Skeletal muscle tissue (tissue), 4 donors: ENCODE results near the gene WLS. TPM values are rescaled to one million over a fixed set of nuclear protein-coding genes. Genes with fewer than 3 reads are reported as not detected.

Source experiments
- H3K27ac ChIP-seq: one replicate; pipeline ENCODE4 v1.7.0; 2013; ENCODE audit warnings: mild to moderate bottlenecking, low read depth, low read length, inconsistent platforms
- H3K27me3 ChIP-seq, 3 donors: one replicate each; pipeline ENCODE4 v1.7.0; 2013; ENCODE audit warnings: low read length in 3 of 3; ENCODE audit not compliant: control insufficient read depth in 3 of 3, insufficient read depth in 3 of 3
- H3K36me3 ChIP-seq, 3 donors: one replicate each; pipeline ENCODE4 v1.7.0; 2013; ENCODE audit warnings: low read length in 3 of 3; ENCODE audit not compliant: control insufficient read depth in 3 of 3, insufficient read depth in 3 of 3
- H3K4me1 ChIP-seq, 3 donors: one replicate each; pipeline ENCODE4 v1.7.0; 2013; ENCODE audit warnings: low read length in 3 of 3, mild to moderate bottlenecking in 3 of 3; ENCODE audit not compliant: control insufficient read depth in 3 of 3, insufficient read depth in 3 of 3
- H3K4me3 ChIP-seq, 3 donors: one replicate each; pipeline ENCODE4 v1.7.0; 2013; ENCODE audit warnings: low read length in 3 of 3
- H3K9ac ChIP-seq, 3 donors: one replicate each; pipeline ENCODE4 v1.7.0; 2013; ENCODE audit warnings: low read length in 3 of 3, mild to moderate bottlenecking in 3 of 3, moderate library complexity in 2 of 3, low read depth in 1 of 3
- H3K9me3 ChIP-seq, 3 donors: one replicate each; pipeline ENCODE4 v1.7.0; 2013; ENCODE audit warnings: low read length in 3 of 3; ENCODE audit not compliant: control insufficient read depth in 3 of 3
- total RNA-seq: library from RNA; depleted of rRNA; stranded (reverse); fragments of >200 nt; gene quantifications from one replicate; pipeline ENCODE4 v1.2.3, GENCODE V29; 2014
- donor health status: Osteomylitis.

Gene WLS
- 68.9 TPM for total RNA-seq

DNA sequence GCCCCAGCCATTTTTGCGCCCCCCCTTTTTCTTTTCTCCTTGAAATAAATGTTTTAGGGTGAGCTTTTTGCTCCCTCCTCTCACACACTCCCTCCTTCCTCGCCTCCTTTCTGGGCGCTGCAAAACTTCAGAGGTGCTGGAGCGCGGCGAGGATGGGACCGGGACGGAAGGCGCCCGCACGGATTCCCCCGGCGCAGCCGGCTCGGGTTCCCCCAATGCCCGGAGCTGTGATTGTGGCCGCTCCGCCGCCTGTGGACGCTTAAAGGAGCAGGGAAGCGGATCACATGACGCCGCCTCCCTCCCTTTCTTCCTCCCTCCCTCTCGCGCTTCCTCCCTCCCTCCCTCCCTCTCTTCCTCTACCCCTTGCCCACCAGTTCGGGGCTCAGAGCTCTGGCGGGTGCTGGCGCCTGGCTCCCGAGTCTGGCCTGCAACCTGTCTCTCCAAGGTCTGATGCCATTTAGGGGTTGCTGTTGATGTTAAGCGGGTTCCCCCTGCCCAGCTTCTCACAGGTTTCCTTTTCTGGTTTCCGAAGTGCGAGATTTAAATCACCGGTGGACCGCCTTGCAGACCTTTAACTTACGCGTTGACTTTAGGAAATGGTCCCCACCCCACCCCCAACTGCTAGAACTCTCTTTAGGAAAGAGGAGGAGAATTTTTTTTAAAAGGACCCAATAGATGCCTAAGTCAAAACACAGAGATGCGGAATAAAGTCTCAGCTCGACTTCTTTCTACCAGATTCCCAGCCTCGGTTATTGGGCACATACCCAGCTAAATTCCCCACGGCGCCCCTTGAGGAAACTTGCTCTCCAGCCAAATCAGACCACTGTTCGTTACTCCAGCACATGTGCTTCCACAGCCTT, at the start of gene WLS:
Gene WLS, minus strand, starts transcription at position 235 of the 860 bp plus-strand sequence. Its CDS starts 224 bp downstream, at position 11.
- peak within 1 kb of the TSS; percentile 84 to 98 (median 93) for H3K4me3 ChIP-seq
- H3K9me3 ChIP-seq = no peaks in the 10 kb centered on the region
- peak within 1 kb of the TSS; percentile 86 for H3K27ac ChIP-seq
- H3K4me1 ChIP-seq = peaks cover 12 to 20% (median 12%) of the 10 kb centered on the region in 3 donors
- H3K9ac ChIP-seq = peak within 1 kb of the TSS; percentile 91 to 97 (median 93)
- no peaks in the 10 kb centered on the region for H3K36me3 ChIP-seq
- H3K27me3 ChIP-seq = no peaks in the 10 kb centered on the region

DNA sequence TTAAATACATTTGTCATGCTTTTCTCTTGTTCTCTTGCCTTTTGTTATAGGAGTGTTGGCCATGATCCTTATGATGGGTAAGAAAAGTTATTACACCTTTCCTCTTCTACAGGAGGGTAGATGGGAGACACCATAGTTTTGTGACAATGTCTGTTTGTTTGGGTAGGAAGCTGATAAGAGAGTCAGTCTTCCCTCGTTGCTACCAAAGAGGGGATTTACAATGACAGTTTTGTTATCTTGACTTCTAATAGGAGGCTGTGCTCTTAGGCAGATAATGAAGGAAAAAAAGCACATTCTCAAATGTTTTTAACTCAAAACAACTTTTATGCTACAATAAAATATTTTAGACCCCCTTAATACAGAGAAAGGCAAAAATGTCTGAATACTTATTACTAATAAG, 48.0 kb upstream of the WLS start:
- Histone ChIP-seq H3K9ac (no peak overlapping the region), H3K36me3 (no peaks in the 10 kb centered on the region), H3K4me3 (no peak overlapping the region), H3K27ac (no peak overlapping the region), H3K9me3 (no peaks in the 10 kb centered on the region), H3K27me3 (no peaks in the 10 kb centered on the region), H3K4me1 (no peaks in the 10 kb centered on the region)

DNA sequence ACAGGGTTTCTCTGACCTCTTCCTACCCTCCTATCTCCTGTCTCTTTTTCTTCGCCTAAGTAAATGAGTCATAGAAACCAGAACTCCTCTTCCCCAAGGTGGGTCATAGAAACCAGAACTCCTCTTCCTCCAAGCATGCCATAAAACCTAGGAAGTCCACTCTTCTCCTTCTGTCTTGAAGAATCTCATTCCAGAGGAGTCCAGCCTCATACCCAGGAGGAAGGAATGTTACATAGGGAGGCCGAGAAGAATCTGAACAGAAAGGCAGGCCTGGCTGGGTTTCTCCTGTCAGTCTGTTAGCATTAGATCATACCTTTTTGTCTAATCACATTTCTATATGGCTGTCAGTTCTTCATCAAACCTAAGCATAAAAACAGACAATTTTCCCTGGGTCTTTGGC, 47.5 kb upstream of the WLS start:
- no peaks in the 10 kb centered on the region for H3K27me3 ChIP-seq
- no peak overlapping the region for H3K27ac ChIP-seq
- H3K9ac ChIP-seq = no peak overlapping the region
- no peaks in the 10 kb centered on the region for H3K4me1 ChIP-seq
- no peaks in the 10 kb centered on the region for H3K9me3 ChIP-seq
- no peak overlapping the region for H3K4me3 ChIP-seq
- H3K36me3 ChIP-seq = no peaks in the 10 kb centered on the region

DNA sequence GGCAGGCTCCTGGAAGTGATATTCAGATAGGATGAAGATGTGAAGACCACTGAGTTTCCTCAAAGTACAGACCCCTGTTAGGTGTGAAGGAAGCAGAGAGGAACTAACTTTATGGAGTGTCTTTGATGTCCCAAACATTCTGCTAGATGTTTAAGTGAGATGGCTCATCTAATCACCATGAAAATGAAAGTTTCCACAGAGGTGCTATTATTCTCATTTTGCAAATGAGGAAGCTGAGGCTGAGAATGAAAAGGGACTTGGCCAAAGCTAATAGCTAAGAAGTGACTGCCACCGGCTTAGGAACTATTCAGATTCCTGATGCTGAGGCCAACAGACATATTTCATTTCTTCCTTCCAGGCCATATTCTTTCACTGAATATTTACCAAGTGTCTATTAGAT, 45.9 kb upstream of the WLS start:
- Histone ChIP-seq H3K27ac (no peak overlapping the region), H3K4me3 (no peak overlapping the region), H3K27me3 (no peaks in the 10 kb centered on the region), H3K9ac (no peak overlapping the region), H3K4me1 (no peaks in the 10 kb centered on the region), H3K9me3 (no peaks in the 10 kb centered on the region), H3K36me3 (no peaks in the 10 kb centered on the region)

DNA sequence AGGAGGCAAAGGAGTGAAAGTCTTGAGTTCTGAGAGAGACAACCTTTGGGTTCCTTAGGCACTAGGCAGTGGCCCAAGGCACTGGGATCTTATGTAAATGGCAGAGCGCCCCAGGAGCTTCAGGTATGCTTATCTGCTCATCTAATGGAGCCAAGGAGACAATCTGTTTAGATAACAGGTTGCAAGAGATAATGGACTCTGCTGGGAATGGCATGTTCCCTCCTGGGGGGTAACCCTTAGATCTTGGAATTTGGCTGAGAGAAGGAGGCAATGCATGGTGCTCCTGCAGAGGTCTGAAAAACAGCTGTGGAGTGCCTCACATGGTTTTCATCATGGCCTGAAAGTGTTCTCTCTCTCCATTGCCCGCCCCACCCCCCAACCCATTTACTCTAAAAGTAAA, 44.1 kb upstream of the WLS start:
- Histone ChIP-seq H3K27ac (no peak overlapping the region), H3K36me3 (no peaks in the 10 kb centered on the region), H3K9ac (no peak overlapping the region), H3K4me3 (no peak overlapping the region), H3K27me3 (no peaks in the 10 kb centered on the region), H3K4me1 (no peaks in the 10 kb centered on the region), H3K9me3 (no peaks in the 10 kb centered on the region)

DNA sequence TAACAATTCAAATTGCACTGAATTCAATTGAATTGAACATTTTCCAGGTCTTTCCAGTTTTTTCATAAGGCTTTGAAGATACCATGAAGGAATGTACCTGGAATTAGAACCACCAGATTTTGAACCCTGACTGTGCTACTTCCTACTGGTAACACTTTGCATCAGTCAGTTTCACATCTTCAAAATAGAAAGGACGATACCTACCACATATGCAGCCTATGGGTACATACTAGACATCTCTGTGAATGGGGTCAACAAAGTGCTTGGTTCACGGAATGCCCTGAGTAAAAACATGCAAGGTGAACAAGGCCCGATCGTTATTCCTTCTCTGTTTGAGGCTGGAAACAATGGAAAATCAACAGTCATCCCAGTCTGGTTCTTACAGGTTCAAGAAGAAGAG, 41.2 kb upstream of the WLS start:
- no peak overlapping the region for H3K9ac ChIP-seq
- no peaks in the 10 kb centered on the region for H3K36me3 ChIP-seq
- no peaks in the 10 kb centered on the region for H3K4me1 ChIP-seq
- no peak overlapping the region for H3K27ac ChIP-seq
- no peaks in the 10 kb centered on the region for H3K27me3 ChIP-seq
- H3K9me3 ChIP-seq = no peaks in the 10 kb centered on the region
- no peak overlapping the region for H3K4me3 ChIP-seq

DNA sequence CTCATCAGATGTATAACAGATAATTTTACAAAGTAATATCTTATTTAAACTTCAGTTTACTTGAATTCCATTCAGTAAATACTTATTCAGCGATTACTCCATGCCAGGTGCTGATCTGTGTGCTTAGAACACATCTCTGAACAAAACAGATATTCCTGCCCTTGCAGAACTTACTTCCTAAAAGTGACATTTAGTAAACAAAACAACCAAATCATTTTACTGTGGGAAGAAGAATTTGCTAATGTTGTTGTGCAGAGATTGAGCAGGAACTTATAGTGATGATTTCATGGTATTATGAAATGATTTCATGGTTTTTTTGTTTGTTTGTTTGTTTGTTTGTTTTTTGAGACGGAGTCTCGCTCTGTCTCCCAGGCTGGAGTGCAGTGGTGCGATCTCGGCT, 39.3 kb upstream of the WLS start:
- H3K27ac ChIP-seq = no peak overlapping the region
- no peaks in the 10 kb centered on the region for H3K27me3 ChIP-seq
- no peaks in the 10 kb centered on the region for H3K9me3 ChIP-seq
- H3K4me3 ChIP-seq = no peak overlapping the region
- no peak overlapping the region for H3K9ac ChIP-seq
- no peaks in the 10 kb centered on the region for H3K4me1 ChIP-seq
- H3K36me3 ChIP-seq = no peaks in the 10 kb centered on the region

DNA sequence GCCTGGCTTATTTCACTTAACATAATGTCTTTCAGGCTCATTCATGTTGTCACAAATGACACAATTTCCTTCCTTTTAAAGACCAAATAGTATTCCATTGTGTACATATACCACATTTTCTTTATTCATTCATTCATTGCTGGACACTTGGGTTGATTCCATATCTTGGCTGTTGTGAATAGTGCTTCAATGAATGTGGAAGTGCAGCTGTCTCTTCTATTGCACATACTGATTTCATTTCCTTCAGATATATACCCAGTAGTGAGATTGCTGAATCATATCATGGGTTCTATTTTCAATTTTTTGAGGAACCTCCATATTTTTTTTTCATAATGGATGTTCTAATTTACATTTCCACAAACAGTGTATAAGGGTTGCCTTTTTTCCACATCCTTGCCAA, 38.6 kb upstream of the WLS start:
- Histone ChIP-seq H3K36me3 (no peaks in the 10 kb centered on the region), H3K9ac (no peak overlapping the region), H3K9me3 (no peaks in the 10 kb centered on the region), H3K4me1 (no peaks in the 10 kb centered on the region), H3K27me3 (no peaks in the 10 kb centered on the region), H3K27ac (no peak overlapping the region), H3K4me3 (no peak overlapping the region)

DNA sequence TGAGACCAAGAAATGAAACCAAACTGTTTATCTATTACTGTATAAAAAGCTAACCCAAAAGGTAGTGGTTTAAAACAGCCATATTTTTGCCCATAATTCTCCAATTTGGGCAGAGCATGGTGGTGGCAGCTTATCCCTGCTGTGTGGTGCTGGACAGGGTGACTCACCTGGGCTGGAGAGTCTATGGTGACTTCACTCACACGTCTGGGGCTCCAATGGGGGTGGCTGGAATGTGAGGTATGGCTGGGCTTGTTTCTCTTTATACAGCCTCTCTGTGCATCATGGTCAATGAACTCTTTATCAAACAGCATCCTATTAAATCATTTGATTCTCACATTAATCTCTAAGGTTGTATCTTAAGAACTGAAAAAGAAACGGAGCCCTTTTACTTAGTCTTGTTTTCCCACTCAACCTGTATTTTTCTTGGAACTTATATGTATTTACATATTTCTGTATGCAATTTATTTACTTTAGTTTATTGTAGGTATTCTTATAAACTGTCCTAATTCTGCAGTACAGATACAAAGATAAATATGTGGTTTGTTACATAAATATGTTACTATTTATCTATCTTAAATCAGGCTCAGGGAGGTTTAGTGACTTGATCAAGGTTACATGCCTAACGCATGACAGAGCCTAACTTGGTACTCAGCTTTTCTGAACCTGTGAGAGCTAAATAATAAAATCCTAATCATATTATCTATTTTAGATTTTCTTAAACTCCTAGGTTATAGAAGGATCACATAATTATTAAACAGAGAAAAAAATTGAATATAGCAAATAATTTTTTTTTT, 37.5 kb upstream of the WLS start:
- Histone ChIP-seq H3K27me3 (no peaks in the 10 kb centered on the region), H3K9me3 (no peaks in the 10 kb centered on the region), H3K4me1 (no peaks in the 10 kb centered on the region), H3K4me3 (no peak overlapping the region), H3K36me3 (no peaks in the 10 kb centered on the region), H3K27ac (no peak overlapping the region), H3K9ac (no peak overlapping the region)

DNA sequence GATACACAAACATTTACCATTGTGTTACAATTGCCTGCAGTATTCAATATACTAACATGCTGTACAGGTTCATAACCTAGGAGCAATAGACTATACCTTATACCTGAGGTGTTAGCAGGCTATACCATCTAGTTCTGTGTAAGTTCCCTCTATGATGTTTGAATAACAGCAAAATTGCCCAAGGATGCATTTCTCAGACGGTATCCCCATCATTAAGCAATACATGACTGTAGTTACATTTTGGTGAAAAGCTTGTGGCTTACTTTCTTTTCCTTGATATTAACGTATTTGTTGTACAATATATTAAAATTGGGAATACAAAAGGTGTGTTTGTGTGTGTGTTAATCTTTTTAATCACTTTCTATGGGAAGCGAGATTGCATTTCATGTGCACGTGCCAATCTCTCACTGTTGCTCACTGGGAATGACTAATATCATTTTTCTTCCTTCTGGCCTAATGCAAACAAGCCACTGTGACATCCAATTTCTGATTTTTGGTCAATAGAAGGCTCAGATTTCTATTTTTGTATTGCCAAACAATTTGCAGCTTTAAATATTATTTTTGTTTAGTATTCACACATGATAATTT, 36.7 kb upstream of the WLS start:
- Histone ChIP-seq H3K4me1 (no peaks in the 10 kb centered on the region), H3K27ac (no peak overlapping the region), H3K27me3 (no peaks in the 10 kb centered on the region), H3K36me3 (no peaks in the 10 kb centered on the region), H3K4me3 (no peak overlapping the region), H3K9me3 (no peaks in the 10 kb centered on the region), H3K9ac (no peak overlapping the region)
